Progenitor cell of endocrine pancreas (in vitro differentiated cells): ENCODE data around the gene CPEB4. TPM values are rescaled to one million over a fixed set of nuclear protein-coding genes. Genes with fewer than 3 reads are reported as not detected.

Experiments
- DNase-seq: peaks from one replicate; pipeline ENCODE4 v3.0.0; 2021; ENCODE audit warnings: low spot score; ENCODE audit not compliant: unreplicated experiment
- H3K27ac Mint-ChIP-seq: 2 replicates; pipeline ENCODE4 v1.8.0; 2021; ENCODE audit warnings: mild to moderate bottlenecking, moderate library complexity, mixed read lengths
- H3K27me3 Mint-ChIP-seq: 2 replicates; pipeline ENCODE4 v1.8.0; 2021; ENCODE audit warnings: mixed read lengths
- H3K36me3 Mint-ChIP-seq: 2 replicates; pipeline ENCODE4 v1.8.0; 2022; ENCODE audit warnings: mixed read lengths; ENCODE audit not compliant: insufficient read depth
- H3K4me1 Mint-ChIP-seq: 2 replicates; pipeline ENCODE4 v1.8.0; 2021; ENCODE audit warnings: low read depth, mixed read lengths
- H3K4me3 Mint-ChIP-seq: 2 replicates; pipeline ENCODE4 v1.8.0; 2021; ENCODE audit warnings: low read depth, mild to moderate bottlenecking, moderate library complexity, mixed read lengths
- H3K9me3 Mint-ChIP-seq: 2 replicates; pipeline ENCODE4 v1.8.0; 2021; ENCODE audit warnings: low read depth, mixed read lengths
- CTCF ChIP-seq: fragments of 200-600 bp; sonication (generic); IDR thresholded peaks from one replicate; pipeline ENCODE4 v1.5.0; 2021; ENCODE audit warnings: antibody characterized with exemption, mild to moderate bottlenecking; ENCODE audit not compliant: unreplicated experiment
- total RNA-seq: library from RNA; stranded (reverse); gene quantifications from 2 replicates; pipeline ENCODE4 v1.2.1, GENCODE V29; 2021

Gene CPEB4
- total RNA-seq, 1 donor from 2014 or later: 16.7 TPM

GRCh38 chr5:173851595-173852243 lies 36.4 kb upstream of the CPEB4 start:
- H3K27me3 Mint-ChIP-seq: peaks cover 18% of the 10 kb centered on the region
- H3K4me1 Mint-ChIP-seq: peaks cover 13% of the 10 kb centered on the region
- no peak for DNase-seq

GRCh38 chr5:173852790-173853359 lies 35.3 kb upstream of the CPEB4 start:
- no peak for TF ChIP-seq CTCF
- Mint-ChIP-seq H3K4me1 (peaks cover 13% of the 10 kb centered on the region), H3K27me3 (peaks cover 20% of the 10 kb centered on the region), H3K9me3 (peaks cover 3% of the 10 kb centered on the region), H3K4me3 (no peak overlapping the region), H3K27ac (no peak overlapping the region), H3K36me3 (no peaks in the 10 kb centered on the region)
- no peak for DNase-seq

More at GRCh38 chr5:173851595-173852243, 36.4 kb upstream of the CPEB4 start:
- no peak for TF ChIP-seq CTCF
- no peaks in the 10 kb centered on the region for H3K36me3 Mint-ChIP-seq
- no peak overlapping the region for H3K4me3 Mint-ChIP-seq
- H3K9me3 Mint-ChIP-seq: peaks cover 3% of the 10 kb centered on the region
- no peak overlapping the region for H3K27ac Mint-ChIP-seq

GRCh38 chr5:173853370-173854131 lies 34.6 kb upstream of the CPEB4 start:
- no peak overlapping the region for H3K4me3 Mint-ChIP-seq
- no peaks in the 10 kb centered on the region for H3K36me3 Mint-ChIP-seq
- H3K4me1 Mint-ChIP-seq: peaks cover 13% of the 10 kb centered on the region
- H3K9me3 Mint-ChIP-seq: peaks cover 3% of the 10 kb centered on the region
- H3K27me3 Mint-ChIP-seq: peaks cover 20% of the 10 kb centered on the region
- H3K27ac Mint-ChIP-seq: no peak overlapping the region
- DNase-seq: no peak
- no peak for TF ChIP-seq CTCF

- no peak for DNase-seq
- Mint-ChIP-seq H3K36me3 (no peaks in the 10 kb centered on the region), H3K27me3 (peaks cover 23% of the 10 kb centered on the region), H3K4me1 (peaks cover 25% of the 10 kb centered on the region), H3K4me3 (no peak overlapping the region), H3K27ac (peak overlapping the region; percentile 87), H3K9me3 (peaks cover 3% of the 10 kb centered on the region)
- TF ChIP-seq CTCF: no peak
These were observed 32.8 kb upstream of the CPEB4 start for GRCh38 chr5:173855162-173855994.
